Umbilical cord (tissue), 2 donors: ENCODE data around the gene RASGRP1. TPM values are rescaled to one million over a fixed set of nuclear protein-coding genes. Genes with fewer than 3 reads are reported as not detected.

Source experiments
- DNase-seq: peaks from one replicate; pipeline ENCODE4 v3.0.0-alpha.2; 2015; ENCODE audit warnings: low spot score
- total RNA-seq: library from RNA; depleted of rRNA; stranded (reverse); fragments of >200 nt; gene quantifications from one replicate; pipeline ENCODE4 v1.2.3, GENCODE V29; 2014; ENCODE audit warnings: low replicate concordance; ENCODE audit not compliant: insufficient read depth

RASGRP1 gene
- total RNA-seq, 1 donor from 2014 or later: 4.6 TPM

- DNase-seq: no peak
Observed at GRCh38 chr15:38460543-38460942, 104.1 kb downstream of the RASGRP1 start.

DNA sequence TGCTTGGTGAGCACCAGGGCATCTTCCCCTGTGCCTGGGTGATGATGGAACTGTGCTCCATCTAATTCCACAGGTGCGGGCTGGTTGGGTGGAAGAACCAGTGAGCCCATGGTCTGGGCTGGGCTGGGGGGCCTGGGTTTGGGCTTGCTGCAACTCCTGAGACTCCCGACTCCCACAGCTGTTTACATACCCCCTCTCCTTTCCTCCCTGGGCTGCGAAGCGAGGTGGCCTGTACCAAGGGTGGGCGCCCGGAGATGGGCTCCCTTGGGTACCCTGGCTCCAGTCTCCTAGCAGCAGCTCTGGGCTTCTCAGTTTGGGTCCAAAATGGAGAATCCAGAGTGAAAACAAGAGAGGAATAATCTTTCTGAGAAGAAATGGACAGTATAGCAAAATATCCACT is 105.1 kb downstream of the RASGRP1 start:
- no peak for DNase-seq

GRCh38 chr15:38458646-38459045 is 106.0 kb downstream of the RASGRP1 start:
- no peak for DNase-seq

DNA sequence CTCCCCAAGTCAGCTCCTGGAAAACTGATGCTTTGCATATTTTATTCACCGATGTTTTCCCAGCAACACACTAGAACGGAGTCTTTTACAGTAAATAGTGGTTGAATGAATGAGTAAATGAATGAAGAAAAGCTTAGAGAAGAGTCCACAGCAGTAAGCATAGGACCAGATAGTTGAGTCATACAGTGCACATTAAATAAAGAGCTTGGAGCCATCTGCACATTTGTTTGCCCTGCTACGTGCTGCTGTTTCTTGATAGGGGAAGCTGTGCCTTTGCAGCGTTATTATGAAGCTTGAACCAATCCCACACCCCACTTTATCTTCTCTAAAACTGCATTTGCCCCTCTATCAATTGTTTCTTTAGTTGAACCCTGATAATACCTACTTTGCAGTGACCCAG is 109.5 kb downstream of the RASGRP1 start:
- peak; percentile 23 for DNase-seq

- DNase-seq: no peak
Observed at GRCh38 chr15:38454696-38455090, 109.9 kb downstream of the RASGRP1 start.

DNA sequence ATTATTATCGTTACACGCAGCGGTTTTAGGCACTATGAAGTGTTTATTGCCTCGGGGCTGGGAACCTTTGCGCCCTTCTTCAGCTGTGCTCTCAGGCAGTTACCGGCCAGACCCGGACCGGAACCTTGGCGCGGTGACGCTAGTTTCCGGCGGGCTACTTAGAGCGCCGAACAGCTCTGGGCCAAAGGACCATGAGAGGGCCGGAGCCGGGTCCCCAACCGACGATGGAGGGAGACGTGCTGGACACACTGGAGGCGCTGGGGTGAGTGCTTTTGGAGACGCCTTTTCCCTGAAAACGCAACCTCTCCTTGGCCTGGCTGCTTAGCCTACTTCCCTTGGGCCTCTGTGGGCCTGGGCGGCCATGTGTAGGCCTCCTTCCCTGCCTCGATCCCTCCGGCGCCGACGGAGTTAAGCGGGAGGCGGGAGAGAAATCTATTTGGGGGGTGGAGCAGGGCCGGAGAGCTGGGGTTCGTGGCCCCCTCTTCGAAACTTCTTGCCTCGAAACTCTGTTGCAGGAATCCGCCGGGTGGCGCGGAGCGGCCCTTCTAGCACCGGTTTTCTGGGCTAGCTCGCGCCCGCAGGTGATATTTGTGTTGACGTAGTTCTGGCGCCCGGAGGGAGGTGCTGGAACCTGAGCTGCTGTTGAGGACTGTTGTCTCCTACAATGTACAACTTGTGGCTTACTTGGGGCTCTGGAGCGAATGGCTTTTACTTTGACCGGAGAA is 110.5 kb downstream of the RASGRP1 start, which contains the start of gene FAM98B:
Gene FAM98B (plus strand): TSS at position 157 of the 725 bp plus-strand sequence. CDS start 35 bp downstream, at position 192.
- peak; percentile 92 for DNase-seq

- DNase-seq: no peak
Observed at GRCh38 chr15:38441130-38441519, 123.5 kb downstream of the RASGRP1 start.

GRCh38 chr15:38440353-38441129 is 124.1 kb downstream of the RASGRP1 start:
- DNase-seq: peak; percentile 37

Other genes starting within 250 kb of the RASGRP1 start
- 33.0 TPM for gene FAM98B, start 110.7 kb downstream of the RASGRP1 start, total RNA-seq